AG09309 (cell line): ENCODE measurements around the gene CADPS.

Source experiments
- DNase-seq: peaks from one replicate; pipeline ENCODE4 v3.0.0-alpha.2; 2010; ENCODE audit warnings: low read depth
- H3K4me3 ChIP-seq: 2 replicates; pipeline ENCODE4 v1.5.1; 2011; ENCODE audit warnings: mild to moderate bottlenecking, low read depth, low read length, moderate library complexity; ENCODE audit not compliant: control insufficient read depth
- CTCF ChIP-seq: IDR thresholded peaks from 2 replicates; pipeline ENCODE4 v1.5.1; 2011; ENCODE audit warnings: mild to moderate bottlenecking, low read depth, low read length, inconsistent platforms; ENCODE audit not compliant: insufficient read depth, control insufficient read depth; ENCODE audit errors: missing control alignments

Gene CADPS

GRCh38 chr3:62416144-62416543, 459.1 kb downstream of the CADPS start:
- no peak for TF ChIP-seq CTCF
- no peak for DNase-seq
- no peak overlapping the region for H3K4me3 ChIP-seq

GRCh38 chr3:62415312-62415801, 459.9 kb downstream of the CADPS start:
- H3K4me3 ChIP-seq: no peak overlapping the region
- DNase-seq: no peak
- no peak for TF ChIP-seq CTCF

GRCh38 chr3:62414786-62415185, 460.4 kb downstream of the CADPS start:
- H3K4me3 ChIP-seq: no peak overlapping the region
- no peak for TF ChIP-seq CTCF
- DNase-seq: no peak

GRCh38 chr3:62413687-62414086, 461.5 kb downstream of the CADPS start:
- no peak for DNase-seq
- no peak for TF ChIP-seq CTCF
- H3K4me3 ChIP-seq: no peak overlapping the region

- DNase-seq: no peak
- H3K4me3 ChIP-seq: no peak overlapping the region
- TF ChIP-seq CTCF: no peak
These were observed 468.3 kb downstream of the CADPS start for GRCh38 chr3:62406945-62407344.

- H3K4me3 ChIP-seq: no peak overlapping the region
- no peak for DNase-seq
- TF ChIP-seq CTCF: no peak
These were observed 469.6 kb downstream of the CADPS start for GRCh38 chr3:62405566-62405965.

GRCh38 chr3:62405135-62405534, 470.1 kb downstream of the CADPS start:
- no peak for DNase-seq
- no peak for TF ChIP-seq CTCF
- no peak overlapping the region for H3K4me3 ChIP-seq
